ENCODE data around the gene LYRM4.
A peak's percentile ranks its signal among the peaks of the same experiment; 100 is the strongest.

Gene LYRM4

GRCh38 chr6:5089481-5090438 lies 171.0 kb downstream of the LYRM4 start:
- Histone ChIP-seq H3K27me3 (ENCODE audit: insufficient read depth, low read length) (peaks cover 8% of the 10 kb centered on the region), H3K4me1 (ENCODE audit: insufficient read depth, low read length) (peaks cover 2% of the 10 kb centered on the region)

GRCh38 chr6:5088780-5089179 lies 172.0 kb downstream of the LYRM4 start:
- peaks cover 3% of the 10 kb centered on the region for H3K4me1 ChIP-seq (ENCODE audit: insufficient read depth, low read length)
- H3K4me3 ChIP-seq (ENCODE audit: low read length): no peak overlapping the region
- H3K9me3 ChIP-seq (ENCODE audit: low read length): no peaks in the 10 kb centered on the region
- peaks cover 13% of the 10 kb centered on the region for H3K27me3 ChIP-seq (ENCODE audit: insufficient read depth, low read length)
- H3K36me3 ChIP-seq (ENCODE audit: insufficient read depth, low read length): no peaks in the 10 kb centered on the region
- H2AFZ ChIP-seq (ENCODE audit: low read depth, low read length): no peak overlapping the region

More at GRCh38 chr6:5089481-5090438, 171.0 kb downstream of the LYRM4 start:
- Histone ChIP-seq H3K4me3 (ENCODE audit: low read length) (no peak overlapping the region), H2AFZ (ENCODE audit: low read depth, low read length) (no peak overlapping the region), H3K36me3 (ENCODE audit: insufficient read depth, low read length) (no peaks in the 10 kb centered on the region), H3K9me3 (ENCODE audit: low read length) (no peaks in the 10 kb centered on the region)

- peaks cover 6% of the 10 kb centered on the region for H3K4me1 ChIP-seq (ENCODE audit: insufficient read depth, low read length)
- H2AFZ ChIP-seq (ENCODE audit: low read depth, low read length): no peak overlapping the region
- H3K36me3 ChIP-seq (ENCODE audit: insufficient read depth, low read length): no peaks in the 10 kb centered on the region
- H3K9me3 ChIP-seq (ENCODE audit: low read length): no peaks in the 10 kb centered on the region
- H3K4me3 ChIP-seq (ENCODE audit: low read length): no peak overlapping the region
- H3K27me3 ChIP-seq (ENCODE audit: insufficient read depth, low read length): peaks cover 22% of the 10 kb centered on the region
Measured at GRCh38 chr6:5087389-5087788, 173.4 kb downstream of the LYRM4 start.

- Histone ChIP-seq H2AFZ (ENCODE audit: low read depth, low read length) (peak overlapping the region; percentile 88), H3K27me3 (ENCODE audit: insufficient read depth, low read length) (peaks cover 22% of the 10 kb centered on the region), H3K4me1 (ENCODE audit: insufficient read depth, low read length) (peaks cover 6% of the 10 kb centered on the region), H3K4me3 (ENCODE audit: low read length) (peak overlapping the region; percentile 51), H3K9me3 (ENCODE audit: low read length) (no peaks in the 10 kb centered on the region), H3K36me3 (ENCODE audit: insufficient read depth, low read length) (no peaks in the 10 kb centered on the region)
Measured at GRCh38 chr6:5086294-5086890, 174.4 kb downstream of the LYRM4 start.

- H3K36me3 ChIP-seq (ENCODE audit: insufficient read depth, low read length): no peaks in the 10 kb centered on the region
- H3K9me3 ChIP-seq (ENCODE audit: low read length): no peaks in the 10 kb centered on the region
- H2AFZ ChIP-seq (ENCODE audit: low read depth, low read length): peak overlapping the region; percentile 88
- peak overlapping the region; percentile 51 for H3K4me3 ChIP-seq (ENCODE audit: low read length)
- peaks cover 6% of the 10 kb centered on the region for H3K4me1 ChIP-seq (ENCODE audit: insufficient read depth, low read length)
- peaks cover 22% of the 10 kb centered on the region for H3K27me3 ChIP-seq (ENCODE audit: insufficient read depth, low read length)
Measured at GRCh38 chr6:5085648-5086293, 175.0 kb downstream of the LYRM4 start.

GRCh38 chr6:5084781-5085647 lies 175.7 kb downstream of the LYRM4 start, which contains the start of gene PPP1R3G:
Gene PPP1R3G (plus strand): TSS chr6:5085341. CDS start chr6:5085486, 145 bp downstream.
- peak within 1 kb of the TSS; percentile 51 for H3K4me3 ChIP-seq (ENCODE audit: low read length)
- peaks cover 6% of the 10 kb centered on the region for H3K4me1 ChIP-seq (ENCODE audit: insufficient read depth, low read length)
- H2AFZ ChIP-seq (ENCODE audit: low read depth, low read length): peak within 1 kb of the TSS; percentile 88
- no peaks in the 10 kb centered on the region for H3K9me3 ChIP-seq (ENCODE audit: low read length)
- peaks cover 22% of the 10 kb centered on the region for H3K27me3 ChIP-seq (ENCODE audit: insufficient read depth, low read length)
- H3K36me3 ChIP-seq (ENCODE audit: insufficient read depth, low read length): no peaks in the 10 kb centered on the region

GRCh38 chr6:5084360-5084780 lies 176.4 kb downstream of the LYRM4 start:
- peaks cover 22% of the 10 kb centered on the region for H3K27me3 ChIP-seq (ENCODE audit: insufficient read depth, low read length)
- peaks cover 6% of the 10 kb centered on the region for H3K4me1 ChIP-seq (ENCODE audit: insufficient read depth, low read length)
- no peaks in the 10 kb centered on the region for H3K9me3 ChIP-seq (ENCODE audit: low read length)
- H3K4me3 ChIP-seq (ENCODE audit: low read length): peak overlapping the region; percentile 51
- H3K36me3 ChIP-seq (ENCODE audit: insufficient read depth, low read length): no peaks in the 10 kb centered on the region
- peak overlapping the region; percentile 88 for H2AFZ ChIP-seq (ENCODE audit: low read depth, low read length)

- no peaks in the 10 kb centered on the region for H3K36me3 ChIP-seq (ENCODE audit: insufficient read depth, low read length)
- peak overlapping the region; percentile 88 for H2AFZ ChIP-seq (ENCODE audit: low read depth, low read length)
Measured at GRCh38 chr6:5083813-5084359, 176.9 kb downstream of the LYRM4 start.

GRCh38 chr6:5083307-5083583 lies 177.5 kb downstream of the LYRM4 start:
- Histone ChIP-seq H2AFZ (ENCODE audit: low read depth, low read length) (no peak overlapping the region), H3K36me3 (ENCODE audit: insufficient read depth, low read length) (no peaks in the 10 kb centered on the region), H3K4me3 (ENCODE audit: low read length) (no peak overlapping the region), H3K9me3 (ENCODE audit: low read length) (no peaks in the 10 kb centered on the region), H3K4me1 (ENCODE audit: insufficient read depth, low read length) (peaks cover 6% of the 10 kb centered on the region), H3K27me3 (ENCODE audit: insufficient read depth, low read length) (peaks cover 22% of the 10 kb centered on the region)

More at GRCh38 chr6:5083813-5084359, 176.9 kb downstream of the LYRM4 start:
- Histone ChIP-seq H3K9me3 (ENCODE audit: low read length) (no peaks in the 10 kb centered on the region), H3K4me3 (ENCODE audit: low read length) (peak overlapping the region; percentile 51), H3K27me3 (ENCODE audit: insufficient read depth, low read length) (peaks cover 22% of the 10 kb centered on the region), H3K4me1 (ENCODE audit: insufficient read depth, low read length) (peaks cover 6% of the 10 kb centered on the region)

- H2AFZ ChIP-seq (ENCODE audit: low read depth, low read length): no peak overlapping the region
- no peak overlapping the region for H3K4me3 ChIP-seq (ENCODE audit: low read length)
- H3K9me3 ChIP-seq (ENCODE audit: low read length): no peaks in the 10 kb centered on the region
- H3K4me1 ChIP-seq (ENCODE audit: insufficient read depth, low read length): peaks cover 6% of the 10 kb centered on the region
- peaks cover 22% of the 10 kb centered on the region for H3K27me3 ChIP-seq (ENCODE audit: insufficient read depth, low read length)
- no peaks in the 10 kb centered on the region for H3K36me3 ChIP-seq (ENCODE audit: insufficient read depth, low read length)
Measured at GRCh38 chr6:5082487-5083306, 178.1 kb downstream of the LYRM4 start.

- Histone ChIP-seq H3K36me3 (ENCODE audit: insufficient read depth, low read length) (no peaks in the 10 kb centered on the region), H2AFZ (ENCODE audit: low read depth, low read length) (no peak overlapping the region), H3K4me1 (ENCODE audit: insufficient read depth, low read length) (peaks cover 6% of the 10 kb centered on the region), H3K4me3 (ENCODE audit: low read length) (no peak overlapping the region), H3K27me3 (ENCODE audit: insufficient read depth, low read length) (peaks cover 18% of the 10 kb centered on the region), H3K9me3 (ENCODE audit: low read length) (no peaks in the 10 kb centered on the region)
Measured at GRCh38 chr6:5081955-5082354, 178.8 kb downstream of the LYRM4 start.

All from neuron (in vitro differentiated cells).